CD4-positive, alpha-beta T cell (primary cell): ENCODE data around the gene DDI2. TPM values are rescaled to one million over a fixed set of nuclear protein-coding genes. Genes with fewer than 3 reads are reported as not detected.
"Not testable (repeated sequence)": the region's sequence is repeated elsewhere in the genome, so short reads cannot be mapped to it uniquely, and the experiment has no call there.

Experiments
- ATAC-seq: fragments of 200-7000 bp; cut with Tn5 transposase; one replicate; pipeline ENCODE4 v1.10.0; 2022; ENCODE audit warnings: mild to moderate bottlenecking; ENCODE audit not compliant: poor library complexity
- CTCF ChIA-PET: fragments of 350-600 bp; sonication (Branson Sonifier 250); formaldehyde crosslinking; loops from one replicate; lab custom pipeline; 2021; ENCODE audit warnings: antibody characterized with exemption, inconsistent platforms; lab: Charles Lee
- POLR2A ChIA-PET: fragments of 350-600 bp; sonication (Branson Sonifier 250); formaldehyde crosslinking; loops from one replicate; lab custom pipeline; 2021; ENCODE audit warnings: antibody characterized with exemption, inconsistent platforms; lab: Charles Lee
- DNase-seq, 14 experiments: peaks; one replicate each; pipeline ENCODE4 v3.0.0-alpha.2; 2013 to 2020; ENCODE audit warnings: mixed read lengths in 2 of 14
- H3K27ac ChIP-seq, 2 donors: one replicate each; pipeline versions ENCODE4 v1.5.1 to v1.7.0; 2013; ENCODE audit warnings: low read length in 2 of 2, low read depth in 1 of 2, mild to moderate bottlenecking in 1 of 2
- H3K27me3 ChIP-seq, 2 experiments: 1 replicate in 1 of 2; 2 replicates in 1 of 2; pipeline versions ENCODE4 v1.6.1 to v1.7.0; 2013; ENCODE audit warnings: low read length in 2 of 2, control low read depth in 1 of 2, mild to moderate bottlenecking in 1 of 2, moderate library complexity in 1 of 2; ENCODE audit not compliant: insufficient read depth in 2 of 2, control insufficient read depth in 1 of 2
- H3K36me3 ChIP-seq: one replicate; pipeline ENCODE4 v1.6.1; 2013; ENCODE audit warnings: low read length, control low read depth; ENCODE audit not compliant: insufficient read depth
- H3K4me1 ChIP-seq: one replicate; pipeline ENCODE4 v1.6.1; 2013; ENCODE audit warnings: low read length, control low read depth; ENCODE audit not compliant: insufficient read depth
- H3K4me3 ChIP-seq: one replicate; pipeline ENCODE4 v1.5.1; 2013; ENCODE audit warnings: mild to moderate bottlenecking, low read length, moderate library complexity
- H3K9me3 ChIP-seq, 2 experiments: 1 replicate in 1 of 2; 2 replicates in 1 of 2; pipeline versions ENCODE4 v1.6.1 to v1.7.0; 2013; ENCODE audit warnings: low read length in 2 of 2, mild to moderate bottlenecking in 2 of 2, control low read depth in 1 of 2, moderate library complexity in 1 of 2; ENCODE audit not compliant: control insufficient read depth in 1 of 2, insufficient read depth in 1 of 2
- H3K27ac Mint-ChIP-seq: one replicate; pipeline ENCODE4 v1.8.0; 2020; ENCODE audit warnings: mixed read lengths
- H3K27me3 Mint-ChIP-seq: one replicate; pipeline ENCODE4 v1.8.0; 2021; ENCODE audit warnings: mixed read lengths
- H3K36me3 Mint-ChIP-seq: one replicate; pipeline ENCODE4 v1.8.0; 2021; ENCODE audit warnings: low read depth, mixed read lengths
- H3K4me1 Mint-ChIP-seq: one replicate; pipeline ENCODE4 v1.8.0; 2021; ENCODE audit warnings: low read depth, mixed read lengths
- H3K4me3 Mint-ChIP-seq: one replicate; pipeline ENCODE4 v1.8.0; 2020; ENCODE audit warnings: mild to moderate bottlenecking, mixed read lengths
- H3K9me3 Mint-ChIP-seq: one replicate; pipeline ENCODE4 v1.8.0; 2020; ENCODE audit warnings: mixed read lengths
- CTCF ChIP-seq: fragments of 200-600 bp; IDR thresholded peaks from one replicate; pipeline ENCODE4 v1.8.0; 2022; ENCODE audit warnings: antibody characterized with exemption, mild to moderate bottlenecking
- intact Hi-C, 2 experiments: fragments of 100-400 bp; cut with DNase I in 1 of 2; cut with micrococcal nuclease in 1 of 2; formaldehyde crosslinking; loops; one replicate each; pipeline versions ENCODE4 v1.15.1 to v1.9.0; 2023 to 2025; cut with DNase I, micrococcal nuclease
- total RNA-seq, 174 experiments: library from RNA in 2 of 174; stranded (reverse) in 2 of 174; gene quantifications; one replicate each; pipeline ENCODE4 v1.2.3 and lab custom pipeline; 2021 to 2026

The DDI2 gene
- total RNA-seq, 2 experiments from 2014 or later, result 24.2 to 29.9 TPM

GRCh38 chr1:15603050-15603965, 13.9 kb upstream of the DDI2 start:
- Mint-ChIP-seq H3K27ac (peak overlapping the region; percentile 80), H3K36me3 (no peaks in the 10 kb centered on the region), H3K4me3 (peak overlapping the region; percentile 65), H3K9me3 (no peaks in the 10 kb centered on the region), H3K4me1 (peaks cover 13% of the 10 kb centered on the region), H3K27me3 (no peaks in the 10 kb centered on the region)
- DNase-seq (peak; percentile 85 to 98 (median 90)), ATAC-seq (peak; percentile 98)
- Histone ChIP-seq H3K27me3 (no peaks in the 10 kb centered on the region), H3K4me1 (peaks cover 15% of the 10 kb centered on the region), H3K4me3 (peak overlapping the region; percentile 95), H3K9me3 (peaks cover 0 to 3% of the 10 kb centered on the region in 2 experiments), H3K27ac (peak overlapping the region; percentile 47 to 49), H3K36me3 (no peaks in the 10 kb centered on the region)
- ChIA-PET POLR2A (interaction anchor here (0.6 to 3.0 kb wide), 14 partner anchors 10 to 760 kb away, joined by 3 to 34 read pairs (median 4); partner anchors contain the start of genes DNAJC16 and ZBTB17), CTCF (interaction anchor here (1.1 to 2.1 kb wide), 3 partner anchors 13 to 19 kb away, joined by 5 read pairs; partner anchors contain the start of gene AGMAT)
- no peak for TF ChIP-seq CTCF
- intact Hi-C loops, result loop anchor here (1.0 to 5.0 kb wide), 3 partner anchors 13 to 76 kb away; partner anchors contain the start of genes DDI2 (in 2 of the 2) and DNAJC16 (in 1 of the 2)

- CTCF ChIA-PET, result interaction anchor here (1.1 to 2.1 kb wide), 3 partner anchors 12 to 20 kb away, joined by 5 read pairs; partner anchors contain the start of gene AGMAT
- not testable (repeated sequence) for H3K36me3 Mint-ChIP-seq, ATAC-seq, H3K27me3 Mint-ChIP-seq, DNase-seq, H3K9me3 Mint-ChIP-seq, H3K9me3 ChIP-seq, H3K36me3 ChIP-seq, H3K27me3 ChIP-seq
- Histone ChIP-seq H3K27ac (peak overlapping the region; percentile 46 to 47), H3K4me3 (peak overlapping the region; percentile 95), H3K4me1 (peaks cover 15% of the 10 kb centered on the region)
- POLR2A ChIA-PET, result interaction anchor here (0.6 to 3.0 kb wide), 12 partner anchors 11 to 759 kb away, joined by 3 to 34 read pairs (median 4); partner anchors contain the start of gene DNAJC16
- peak overlapping the region; percentile 80 for H3K27ac Mint-ChIP-seq
- H3K4me1 Mint-ChIP-seq, result peaks cover 13% of the 10 kb centered on the region
- intact Hi-C loops, result loop anchor here (1.0 to 5.0 kb wide), 3 partner anchors 13 to 77 kb away; partner anchors contain the start of genes DDI2 (in 2 of the 2) and DNAJC16 (in 1 of the 2)
- H3K4me3 Mint-ChIP-seq, result peak overlapping the region; percentile 65
These were observed 13.3 kb upstream of the DDI2 start for GRCh38 chr1:15603966-15604282.

GRCh38 chr1:15604400-15604799, 12.9 kb upstream of the DDI2 start:
- H3K36me3 Mint-ChIP-seq, H3K4me3 ChIP-seq, H3K27me3 ChIP-seq, H3K27me3 Mint-ChIP-seq, H3K9me3 ChIP-seq, H3K36me3 ChIP-seq, H3K27ac ChIP-seq, H3K9me3 Mint-ChIP-seq, ATAC-seq, H3K4me3 Mint-ChIP-seq: not testable (repeated sequence)
- H3K4me1 Mint-ChIP-seq, result peaks cover 13% of the 10 kb centered on the region
- POLR2A ChIA-PET, result interaction anchor here (0.6 to 3.0 kb wide), 6 partner anchors 11 to 759 kb away, joined by 3 to 34 read pairs (median 6); no protein-coding TSS in a partner anchor
- intact Hi-C loops, result loop anchor here in 1 of 2 experiments (5.0 kb wide), 1 partner anchor 77 kb away; the partner anchor contains the start of gene DNAJC16
- peaks cover 15% of the 10 kb centered on the region for H3K4me1 ChIP-seq
- DNase-seq, result peak in 1 of 14 experiments; percentile 37
- CTCF ChIA-PET, result interaction anchor here (0.9 kb wide), 1 partner anchor 11 kb away, joined by 4 read pairs; no protein-coding TSS in a partner anchor
- H3K27ac Mint-ChIP-seq, result peak overlapping the region; percentile 80
